Heart left ventricle (tissue), 16 donors: ENCODE data around the gene CHP1. TPM values are rescaled to one million over a fixed set of nuclear protein-coding genes. Genes with fewer than 3 reads are reported as not detected.
A peak's percentile ranks its signal among the peaks of the same experiment; 100 is the strongest.

Experiments used
- ATAC-seq, 4 donors: fragments of 200-7000 bp; cut with Tn5 transposase; one replicate each; pipeline ENCODE4 v1.9.1; 2020 to 2022; ENCODE audit warnings: moderate library complexity in 4 of 4, mild to moderate bottlenecking in 3 of 4, moderate number of reproducible peaks in 1 of 4
- DNase-seq, 5 donors: peaks; one replicate each; pipeline ENCODE4 v3.0.0-alpha.2; 2020
- H3K27ac ChIP-seq, 12 donors: fragments of 200-600 bp; sonication (generic) in 4 of 12; one replicate each; pipeline versions ENCODE4 v1.5.0 to v1.8.0; 2016 to 2022; ENCODE audit warnings: mild to moderate bottlenecking in 2 of 12
- H3K27me3 ChIP-seq, 9 donors: fragments of 200-600 bp; sonication (generic) in 2 of 9; one replicate each; pipeline versions ENCODE4 v1.5.1 to v1.8.0; 2016 to 2022; ENCODE audit warnings: mild to moderate bottlenecking in 3 of 9
- H3K36me3 ChIP-seq, 9 donors: fragments of 200-600 bp; sonication (generic) in 2 of 9; one replicate each; pipeline versions ENCODE4 v1.5.0 to v1.8.0; 2018 to 2022; ENCODE audit warnings: mild to moderate bottlenecking in 2 of 9
- H3K4me1 ChIP-seq, 12 donors: fragments of 200-600 bp; sonication (generic) in 4 of 12; one replicate each; pipeline versions ENCODE4 v1.5.0 to v1.8.0; 2016 to 2022; ENCODE audit warnings: mild to moderate bottlenecking in 3 of 12
- H3K4me3 ChIP-seq, 12 donors: fragments of 200-600 bp; sonication (generic) in 4 of 12; one replicate each; pipeline versions ENCODE4 v1.5.0 to v1.8.0; 2017 to 2022; ENCODE audit warnings: mild to moderate bottlenecking in 9 of 12, moderate library complexity in 4 of 12
- H3K9me3 ChIP-seq, 12 donors: fragments of 200-600 bp; sonication (generic) in 4 of 12; one replicate each; pipeline versions ENCODE4 v1.5.0 to v1.8.0; 2016 to 2022; ENCODE audit warnings: mild to moderate bottlenecking in 1 of 12
- CTCF ChIP-seq, 12 donors: fragments of 200-600 bp; sonication (generic) in 4 of 12; IDR thresholded peaks; one replicate each; pipeline versions ENCODE4 v1.5.0 to v1.8.0; 2018 to 2022; ENCODE audit warnings: antibody characterized with exemption in 12 of 12, mild to moderate bottlenecking in 5 of 12
- POLR2A ChIP-seq, 2 donors: fragments of 450-650 bp; IDR thresholded peaks; one replicate each; pipeline ENCODE4 v1.6.1; 2017; ENCODE audit warnings: antibody characterized with exemption in 2 of 2, mild to moderate bottlenecking in 2 of 2, moderate library complexity in 2 of 2
- WGBS, 4 donors: extraction: QIAGEN DNeasy Blood & Tissue Kit in 2 of 4; methylation state at CpG; one replicate each; pipeline versions ENCODE4 v1.1.5 to v1.1.7; 2013 to 2018; 5-methylcytosine and 5-hydroxymethylcytosine counted together
- intact Hi-C, 10 donors: fragments of 100-400 bp; cut with DNase I; formaldehyde crosslinking; loops; one replicate each; pipeline versions ENCODE4 v1.11.1 to v1.14.2; 2022
- polyA plus RNA-seq, 2 donors: library from polyadenylated mRNA; stranded (reverse); fragments of 200-250 nt; gene quantifications; one replicate each; pipeline ENCODE4 v1.2.3, GENCODE V29; 2013
- total RNA-seq, 9 donors: library from RNA; depleted of rRNA in 2 of 9; stranded (reverse); fragments of >200 nt in 2 of 9; fragmentation: NEBNext Ultra II Directional in 3 of 9; extraction: Animal tissue kit (Norgen Biotek cat#: 25700) in 3 of 9; gene quantifications; one replicate each; pipeline versions ENCODE4 v1.1.0 to v1.2.4, GENCODE V29; 2016 to 2023
- donor health status: ischemic (EF 13 %, LVEDD 7.1; RV severe dilation, severe dysfunction).
- donor health status: healthy with polysubstance abuse.
- donor health status: DM: no; HTN: yes; CAD: no.
- donor health status: DM: no; HTN: no; CAD: no.
- donor health status: ischemic (EF 25% LVEDD 6.9; RV normal size, moderate dysfunction).
- donor health status: ischemic (EF 25% LVEDD 5.7; RV mildly dilated, moderate dysfunction).
- donor health status: healthy.
- donor health status: DM: yes; HTN: yes; CAD: no.
- donor health status: ischemic (EF 35%, LVEDD 5.7; RV mildly dilated, moderate dysfunction).
- donor health status: nonischemic (EF 11% LVEDD 7.7; RV severe dilation, severe dysfunction).
- donor health status: DM: yes; HTN: yes; CAD: no.
- donor health status: PGD.
- donor health status: ischemic (EF 29% LVEDD 5.4; RV normal size, mild dysfunction).
- donor health status: nonischemic (EF 23%, LVEDD 6.1; RV moderate dilation, normal function).

CHP1 gene
- total and polyA plus RNA-seq, 11 donors: 35.5 to 232 (median 119) TPM

- H3K27ac ChIP-seq: peak overlapping the region; percentile 83 to 99 (median 94)
- 1 to 3% (median 2%) methylated on average over 20 of the region's 20 CpGs for WGBS, 4 donors
- TF ChIP-seq POLR2A (IDR thresholded peaks at IDR 0.05) (no peak), CTCF (IDR thresholded peaks at IDR 0.05) (no peak)
- H3K4me1 ChIP-seq: peaks cover 3 to 52% (median 31%) of the 10 kb centered on the region in 12 donors
- ATAC-seq (peak in 3 of 4 donors; percentile 14 to 32 (median 15)), DNase-seq (peak in 2 of 5 donors; percentile 21 to 25)
- intact Hi-C loops: loop anchor here in 7 of 10 donors (1.0 to 10.0 kb wide), 5 partner anchors 48 to 1240 kb away; partner anchors contain the start of genes CHP1 (in 7 of the 7), EXD1 (in 6 of the 7), NUSAP1 (in 1 of the 7) and OIP5 (in 1 of the 7)
- peak overlapping the region; percentile 52 to 99 (median 87) for H3K4me3 ChIP-seq
- no peaks in the 10 kb centered on the region for H3K9me3 ChIP-seq
- no peaks in the 10 kb centered on the region for H3K27me3 ChIP-seq
- H3K36me3 ChIP-seq: peaks cover 0 to 53% (median 48%) of the 10 kb centered on the region in 9 donors
These were observed 53.5 kb downstream of the CHP1 start for GRCh38 chr15:41284427-41285177.

GRCh38 chr15:41285285-41285684 is 54.2 kb downstream of the CHP1 start:
- Histone ChIP-seq H3K36me3 (peaks cover 0 to 53% (median 41%) of the 10 kb centered on the region in 9 donors), H3K9me3 (no peaks in the 10 kb centered on the region), H3K27me3 (no peaks in the 10 kb centered on the region), H3K27ac (peak overlapping the region in 8 of 12 donors; percentile 93 to 99 (median 96)), H3K4me3 (peak overlapping the region; percentile 23 to 99 (median 87)), H3K4me1 (peaks cover 3 to 52% (median 31%) of the 10 kb centered on the region in 12 donors)
- WGBS, 4 donors: 39 to 52% (median 41%) methylated on average over 7 of the region's 7 CpGs
- ATAC-seq (no peak), DNase-seq (no peak)
- TF ChIP-seq CTCF (IDR thresholded peaks at IDR 0.05): no peak
- no peak for TF ChIP-seq POLR2A (IDR thresholded peaks at IDR 0.05)
- intact Hi-C loops: loop anchor here in 2 of 10 donors (10.0 kb wide), 2 partner anchors 50 to 1240 kb away; partner anchors contain the start of genes CHP1 (in 1 of the 2) and EXD1 (in 1 of the 2)

- no peak overlapping the region for H3K27ac ChIP-seq
- ATAC-seq (no peak), DNase-seq (no peak)
- no peak overlapping the region for H3K4me3 ChIP-seq
- TF ChIP-seq POLR2A (IDR thresholded peaks at IDR 0.05) (no peak), CTCF (IDR thresholded peaks at IDR 0.05) (no peak)
- intact Hi-C loops: loop anchor here in 2 of 10 donors (10.0 kb wide), 2 partner anchors 52 to 1242 kb away; partner anchors contain the start of genes CHP1 (in 1 of the 2) and EXD1 (in 1 of the 2)
- no peaks in the 10 kb centered on the region for H3K9me3 ChIP-seq
- peaks cover 0 to 68% (median 52%) of the 10 kb centered on the region in 9 donors for H3K36me3 ChIP-seq
- peaks cover 3 to 63% (median 31%) of the 10 kb centered on the region in 12 donors for H3K4me1 ChIP-seq
- WGBS, 4 donors: 94 to 96% (median 96%) methylated on average over 6 of the region's 6 CpGs
- H3K27me3 ChIP-seq: no peaks in the 10 kb centered on the region
These were observed 55.7 kb downstream of the CHP1 start for GRCh38 chr15:41286665-41287333.
